NCI-H524 (cell line): ENCODE results near the gene FAM3C.
"Not testable (repeated sequence)": the region's sequence is repeated elsewhere in the genome, so short reads cannot be mapped to it uniquely, and the experiment has no call there.

Source experiments
- DNase-seq, 2 experiments: peaks; one replicate each; lab custom pipeline; 2025; lab: John Stamatoyannopoulos, UW

FAM3C gene

GRCh38 chr7:121331048-121331447 lies 65.1 kb downstream of the FAM3C start:
- DNase-seq: no peak

GRCh38 chr7:121330053-121330833 lies 65.9 kb downstream of the FAM3C start:
- DNase-seq: peak in 1 of 2 experiments; percentile 48

DNA sequence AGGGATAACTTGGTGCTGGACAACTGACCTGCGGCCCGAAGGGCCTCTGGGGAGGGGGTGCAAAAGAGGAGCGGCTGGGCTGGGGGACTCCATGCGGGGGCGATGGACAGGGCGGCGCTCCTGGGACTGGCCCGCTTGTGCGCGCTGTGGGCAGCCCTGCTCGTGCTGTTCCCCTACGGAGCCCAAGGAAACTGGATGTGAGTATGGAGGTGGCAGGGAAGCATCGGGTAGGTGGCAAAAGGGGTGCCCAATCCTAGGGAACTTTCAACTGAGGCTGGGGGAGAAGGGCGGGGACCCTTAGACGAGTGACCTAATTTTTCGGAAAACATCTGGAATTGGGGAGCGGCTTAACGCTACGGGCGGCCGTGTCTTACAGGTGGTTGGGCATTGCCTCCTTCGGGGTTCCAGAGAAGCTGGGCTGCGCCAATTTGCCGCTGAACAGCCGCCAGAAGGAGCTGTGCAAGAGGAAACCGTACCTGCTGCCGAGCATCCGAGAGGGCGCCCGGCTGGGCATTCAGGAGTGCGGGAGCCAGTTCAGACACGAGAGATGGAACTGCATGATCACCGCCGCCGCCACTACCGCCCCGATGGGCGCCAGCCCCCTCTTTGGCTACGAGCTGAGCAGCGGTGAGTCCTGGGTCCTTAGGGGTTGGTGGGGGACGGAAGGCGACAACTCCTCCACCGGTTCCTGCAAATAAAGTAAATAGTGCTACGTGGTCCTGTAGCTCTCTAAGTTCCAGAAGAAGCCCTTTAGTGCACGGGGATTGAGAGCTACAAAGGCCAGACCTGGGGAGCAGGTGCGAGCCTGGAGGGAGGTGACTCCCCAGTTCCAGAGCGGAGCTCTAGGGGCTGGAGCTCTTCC lies 66.7 kb downstream of the FAM3C start:
- DNase-seq: peak; percentile 32 to 70

GRCh38 chr7:121328508-121329190 lies 67.5 kb downstream of the FAM3C start, which contains the start of gene WNT16:
Gene WNT16 (plus strand): TSS chr7:121329000. CDS start chr7:121329293, 293 bp downstream.
- peak in 1 of 2 experiments; percentile 41 for DNase-seq

DNA sequence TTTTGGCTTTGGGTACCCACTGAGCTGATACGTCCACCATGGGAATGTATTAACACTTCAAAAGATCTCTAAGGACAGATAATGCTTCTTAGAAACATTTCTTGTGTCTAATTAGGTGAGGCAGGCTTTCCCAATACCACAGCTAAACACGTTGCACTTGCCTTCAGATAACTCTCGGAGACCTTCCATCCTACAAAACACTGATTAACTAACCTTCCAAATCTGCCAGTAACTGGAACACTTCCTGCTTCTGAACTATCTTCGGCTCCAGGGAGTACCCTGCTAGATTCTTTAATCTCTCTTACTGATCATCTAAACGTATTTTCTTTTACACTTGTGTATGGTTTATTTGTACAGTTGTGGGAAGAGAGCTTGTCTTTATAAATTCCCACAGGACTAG lies 68.4 kb downstream of the FAM3C start:
- no peak for DNase-seq

- DNase-seq: no peak
Measured at GRCh38 chr7:121323515-121324302, 72.4 kb downstream of the FAM3C start.

GRCh38 chr7:121322460-121322859 lies 73.6 kb downstream of the FAM3C start:
- no peak for DNase-seq

DNA sequence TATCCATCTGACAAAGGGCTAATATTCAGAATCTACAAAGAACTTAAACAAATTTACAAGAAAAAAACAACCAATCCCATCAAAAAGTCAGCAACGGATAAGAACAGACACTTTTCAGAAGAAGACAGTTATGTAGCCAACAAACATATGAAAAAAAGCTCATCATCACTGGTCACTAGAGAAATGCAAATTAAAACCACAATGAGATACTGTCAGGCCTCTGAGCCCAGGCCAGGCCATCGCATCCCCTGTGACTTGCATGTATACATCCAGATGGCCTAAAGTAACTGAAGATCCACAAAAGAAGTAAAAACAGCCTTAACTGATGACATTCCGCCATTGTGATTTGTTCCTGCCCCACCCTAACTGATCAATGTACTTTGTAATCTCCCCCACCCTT lies 80.9 kb downstream of the FAM3C start:
- not testable (repeated sequence) for DNase-seq

DNA sequence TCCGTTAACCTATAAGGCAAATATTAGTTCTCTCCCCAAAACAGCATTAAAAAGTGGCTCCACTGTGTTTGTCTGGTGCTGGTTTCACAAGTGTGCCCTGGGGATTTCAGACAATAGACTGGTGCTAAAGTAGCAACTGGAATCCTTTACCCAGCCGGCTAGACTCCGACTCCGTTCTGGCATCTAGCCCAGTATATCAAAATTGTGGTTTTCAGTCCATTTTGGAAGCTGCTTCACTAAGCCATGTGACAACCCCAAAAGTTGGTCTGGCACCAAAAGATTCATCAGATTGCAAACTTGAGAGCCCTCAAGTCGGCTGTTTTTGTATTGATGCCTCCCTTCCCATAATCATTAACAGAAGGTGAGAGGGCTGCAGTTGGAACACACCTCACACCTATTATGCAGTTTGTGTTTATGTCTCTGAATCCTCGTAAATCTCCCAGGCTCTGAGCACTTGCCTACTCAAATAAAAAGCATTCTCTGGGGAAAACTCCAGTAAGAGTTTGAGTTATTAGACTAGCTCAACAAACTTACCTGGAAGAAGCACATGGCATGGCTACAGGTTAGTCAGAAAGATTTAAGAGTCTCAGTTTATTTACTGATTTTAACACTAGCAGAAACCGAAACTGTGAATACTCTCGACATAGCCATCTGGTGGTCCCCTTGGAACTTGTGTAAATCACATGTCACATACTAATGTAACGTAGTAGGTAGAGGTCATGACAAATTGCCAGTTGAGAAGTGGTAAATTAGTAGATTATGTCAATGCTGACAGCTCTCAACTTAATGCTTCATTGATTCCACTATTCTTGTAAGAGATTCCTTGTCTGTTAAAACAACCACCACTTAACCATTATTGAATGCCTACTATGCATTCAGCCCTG lies 82.1 kb downstream of the FAM3C start:
- DNase-seq: peak; percentile 79 to 91

GRCh38 chr7:121313220-121313792 lies 82.8 kb downstream of the FAM3C start:
- no peak for DNase-seq

DNA sequence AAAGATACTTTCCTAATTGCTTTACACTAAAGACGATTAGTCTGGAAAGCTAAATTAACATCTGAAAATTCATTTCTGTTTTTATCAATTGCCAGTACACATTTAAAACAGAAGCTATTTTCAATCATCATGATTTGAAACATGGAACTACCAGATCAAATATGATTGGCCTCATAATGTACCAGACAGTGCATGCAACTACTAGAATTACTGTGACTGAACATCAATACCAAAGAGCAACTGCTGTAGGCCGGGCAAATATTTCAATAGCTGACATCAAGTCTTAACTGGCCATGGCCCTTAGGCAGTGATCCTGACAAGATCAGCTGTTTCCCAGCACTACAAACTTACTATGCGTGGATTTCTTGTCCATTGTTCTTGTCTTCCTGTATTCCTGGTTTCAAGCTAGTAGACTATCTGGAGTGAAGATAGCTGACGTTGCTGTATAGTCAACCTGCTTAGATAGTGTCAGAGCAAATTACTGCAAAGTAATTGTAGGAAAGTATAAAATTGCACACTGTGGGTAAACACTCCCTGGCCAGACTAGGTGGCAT lies 89.0 kb downstream of the FAM3C start:
- DNase-seq: no peak

DNA sequence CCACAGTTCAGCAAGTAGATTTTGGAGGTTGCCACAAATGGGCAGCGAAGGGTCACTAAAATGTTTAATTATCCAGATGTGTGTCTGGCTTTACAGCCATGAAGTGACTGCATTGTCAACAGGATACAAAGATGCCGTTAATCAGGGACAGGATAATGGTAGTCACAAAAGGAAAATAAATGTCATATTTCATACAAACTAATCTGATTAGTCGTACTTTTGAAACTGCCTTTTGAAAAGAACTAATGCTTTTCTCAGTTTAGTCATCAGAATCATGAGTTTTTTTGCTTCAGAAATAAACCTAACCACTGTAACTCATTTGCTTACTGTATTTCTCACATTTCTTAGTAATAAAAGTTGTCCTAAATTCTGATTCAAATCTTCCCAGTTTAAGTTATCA lies 89.5 kb downstream of the FAM3C start:
- DNase-seq: no peak

DNA sequence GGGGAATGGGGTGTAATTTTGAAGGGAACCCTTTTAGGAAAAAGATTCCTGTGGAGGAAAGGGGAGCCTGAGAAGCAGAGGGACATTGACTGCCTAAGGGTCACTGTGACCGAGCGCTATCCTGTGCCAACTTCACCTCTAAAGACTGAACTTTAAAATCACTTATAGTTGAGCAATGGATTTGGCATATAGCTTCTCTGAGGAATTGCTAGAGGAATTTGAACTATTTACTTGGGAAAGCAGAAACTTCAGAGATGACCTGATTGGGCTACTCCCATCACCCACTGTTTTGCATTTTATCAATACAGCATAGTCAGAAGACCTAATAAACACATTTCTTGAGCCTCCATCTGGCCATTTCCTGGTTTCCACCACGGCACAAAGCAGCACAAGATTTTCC lies 91.0 kb downstream of the FAM3C start:
- no peak for DNase-seq

- DNase-seq: no peak
Measured at GRCh38 chr7:121304102-121304658, 91.9 kb downstream of the FAM3C start.

DNA sequence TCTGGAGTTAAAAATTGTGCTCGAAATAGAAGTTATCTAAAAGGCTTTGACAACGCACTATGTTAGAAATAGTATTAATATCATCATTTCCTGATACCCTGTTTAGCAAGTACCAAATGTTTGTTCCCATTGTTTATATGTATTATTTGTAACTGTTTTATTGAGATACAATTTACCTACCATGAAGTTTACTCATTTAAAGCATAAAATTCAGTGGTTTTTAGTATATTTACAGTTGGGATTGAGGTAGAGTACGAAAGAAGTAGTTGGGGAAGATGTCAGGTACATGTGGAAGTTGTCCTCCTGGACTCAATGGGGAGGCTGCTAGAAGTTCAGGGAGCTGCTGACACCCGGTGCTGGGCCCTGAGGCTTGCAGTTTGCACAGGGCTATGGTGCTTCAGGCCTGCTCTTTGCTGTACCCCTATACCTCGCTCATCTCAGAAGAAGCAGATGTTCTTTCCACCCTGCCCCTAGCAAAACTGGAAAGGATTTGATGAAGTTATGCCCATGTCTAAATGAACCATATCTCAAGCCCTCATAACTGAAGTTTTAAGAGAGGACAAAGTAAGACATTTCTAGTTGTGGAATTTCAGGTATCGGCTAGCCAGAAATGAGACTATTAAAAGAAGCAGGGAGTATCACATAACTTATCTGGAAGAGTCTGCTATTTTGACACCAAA lies 92.5 kb downstream of the FAM3C start:
- no peak for DNase-seq

DNA sequence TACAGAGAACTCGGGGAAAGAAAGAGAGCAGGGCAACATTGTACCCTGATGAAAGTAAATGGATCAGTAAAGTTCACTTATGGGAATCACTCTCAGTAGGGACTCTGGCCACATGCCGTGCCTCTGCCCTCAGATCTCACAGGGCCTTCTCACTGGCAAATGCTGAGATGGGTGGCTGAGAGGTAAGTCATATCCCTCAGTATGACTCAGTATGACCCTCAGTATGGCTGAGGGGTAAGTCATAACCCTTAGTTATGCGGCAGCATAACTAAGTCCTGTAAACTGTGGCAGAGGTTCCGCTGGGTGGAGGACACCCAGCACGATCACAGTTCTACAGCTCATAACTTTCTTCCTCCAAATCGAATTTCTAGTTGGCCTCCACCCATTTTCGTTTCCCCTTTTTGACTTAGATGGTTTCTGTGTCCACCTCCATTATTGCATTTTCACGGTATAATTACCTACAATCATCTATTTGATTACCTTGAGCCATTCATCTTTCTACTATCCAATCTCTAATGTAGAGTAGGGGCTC lies 93.8 kb downstream of the FAM3C start:
- no peak for DNase-seq

DNA sequence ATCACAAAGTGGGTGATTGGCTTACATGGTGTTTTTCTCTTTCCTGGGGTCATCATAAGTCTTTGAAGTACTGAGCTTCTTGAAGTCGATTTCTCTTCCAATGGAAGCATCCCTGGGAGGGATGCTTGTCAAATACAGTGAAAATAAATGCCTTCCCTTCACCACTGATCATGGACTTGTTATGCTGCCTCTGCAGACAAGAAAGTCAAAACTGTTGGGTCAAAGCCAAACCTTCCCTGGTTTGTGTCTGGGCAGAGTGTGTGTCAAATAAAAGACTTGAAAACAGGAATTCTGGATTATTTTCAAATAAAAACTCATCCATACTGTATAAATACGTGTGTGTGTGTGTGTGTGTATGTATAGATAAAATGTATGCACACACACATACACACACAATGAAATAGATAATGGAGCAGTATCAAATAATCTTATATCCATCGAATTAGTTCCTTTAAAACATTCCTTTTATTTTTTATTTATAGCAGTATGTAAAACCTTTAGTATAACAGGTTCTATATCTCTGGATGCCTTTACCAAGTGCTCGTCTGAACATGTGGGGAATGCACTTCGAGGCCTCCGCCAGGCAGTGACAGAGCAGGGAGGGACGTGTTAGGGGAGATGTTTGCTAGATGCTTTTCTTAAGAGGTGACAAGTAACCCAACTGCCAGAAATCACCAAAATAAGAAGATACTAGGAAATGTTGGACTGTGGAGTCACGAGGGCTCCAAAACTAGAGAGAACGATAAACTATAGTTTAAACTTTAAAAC lies 94.5 kb downstream of the FAM3C start:
- no peak for DNase-seq
